Ishikawa (cell line): ENCODE measurements around the gene TSPEAR.

Experiments used
- CREB1 ChIP-seq: IDR thresholded peaks from 2 replicates; pipeline ENCODE4 v1.6.1; 2012; ENCODE audit warnings: low read depth
- EP300 ChIP-seq: IDR thresholded peaks from 2 replicates; pipeline ENCODE4 v1.6.1; 2012; ENCODE audit warnings: borderline replicate concordance
- FOXM1 ChIP-seq: IDR thresholded peaks from 2 replicates; pipeline ENCODE4 v1.6.1; 2012; ENCODE audit warnings: low read depth, borderline replicate concordance
- MAX ChIP-seq: IDR thresholded peaks from 2 replicates; pipeline ENCODE4 v1.6.1; 2012
- RAD21 ChIP-seq: IDR thresholded peaks from 2 replicates; pipeline ENCODE4 v1.6.1; 2012; ENCODE audit warnings: low read depth
- REST ChIP-seq: IDR thresholded peaks from 2 replicates; pipeline ENCODE4 v1.6.1; 2012; ENCODE audit warnings: low read depth, mild to moderate bottlenecking
- TAF1 ChIP-seq: IDR thresholded peaks from 2 replicates; pipeline ENCODE4 v1.6.1; 2012; ENCODE audit warnings: low read depth, mild to moderate bottlenecking
- TCF12 ChIP-seq: IDR thresholded peaks from 2 replicates; pipeline ENCODE4 v1.6.1; 2012; ENCODE audit warnings: low read depth
- YY1 ChIP-seq: IDR thresholded peaks from 2 replicates; pipeline ENCODE4 v1.6.1; 2012; ENCODE audit warnings: low read depth

- TF ChIP-seq FOXM1 (no peak), EP300 (no peak), CREB1 (no peak), REST (no peak), MAX (no peak), RAD21 (no peak), YY1 (no peak), TCF12 (no peak), TAF1 (no peak)
Measured at GRCh38 chr21:44666401-44667320, 44.7 kb downstream of the TSPEAR start, which contains the start of gene KRTAP12-2.
